GM19238 (cell line): ENCODE data around the gene ACD.
A peak's percentile ranks its signal among the peaks of the same experiment; 100 is the strongest.

Source experiments
- DNase-seq: peaks from one replicate; pipeline ENCODE4 v3.0.0; 2011; ENCODE audit warnings: low spot score; ENCODE audit not compliant: insufficient read length

ACD gene

GRCh38 chr16:67675999-67676398 lies 15.9 kb upstream of the ACD start:
- no peak for DNase-seq

- no peak for DNase-seq
Observed at GRCh38 chr16:67675579-67675935, 15.5 kb upstream of the ACD start.

- DNase-seq, result no peak
Observed at GRCh38 chr16:67674851-67675578, 15.0 kb upstream of the ACD start.

- no peak for DNase-seq
Observed at GRCh38 chr16:67673712-67674580, 13.9 kb upstream of the ACD start.

- DNase-seq, result peak; percentile 71
Observed at GRCh38 chr16:67672739-67673662, 12.9 kb upstream of the ACD start.

- no peak for DNase-seq
Observed at GRCh38 chr16:67672306-67672705, 12.2 kb upstream of the ACD start.

- DNase-seq, result no peak
Observed at GRCh38 chr16:67669499-67670101, 9.5 kb upstream of the ACD start.

GRCh38 chr16:67668495-67669157 lies 8.6 kb upstream of the ACD start:
- DNase-seq, result no peak

GRCh38 chr16:67667817-67668494 lies 7.9 kb upstream of the ACD start:
- DNase-seq, result peak; percentile 97

GRCh38 chr16:67667453-67667816 lies 7.4 kb upstream of the ACD start:
- DNase-seq, result no peak

- peak; percentile 94 for DNase-seq
Observed at GRCh38 chr16:67666559-67667452, 6.7 kb upstream of the ACD start, which contains the start of the genes C16orf86 and ENKD1. TSS of gene C16orf86 (plus strand) at chr16:67666814. CDS start at chr16:67666971, 157 bp downstream. TSS of gene ENKD1 (minus strand) at chr16:67666750. CDS start at chr16:67666442, 308 bp downstream.

GRCh38 chr16:67666032-67666551 lies 6.0 kb upstream of the ACD start:
- no peak for DNase-seq

GRCh38 chr16:67665598-67665997 lies 5.5 kb upstream of the ACD start:
- DNase-seq, result no peak

- DNase-seq, result no peak
Observed at GRCh38 chr16:67664871-67665270, 4.8 kb upstream of the ACD start.

GRCh38 chr16:67664258-67664657 lies 4.2 kb upstream of the ACD start:
- DNase-seq, result no peak

- no peak for DNase-seq
Observed at GRCh38 chr16:67663877-67664222, 3.8 kb upstream of the ACD start.

GRCh38 chr16:67663151-67663876 lies 3.3 kb upstream of the ACD start:
- no peak for DNase-seq

- no peak for DNase-seq
Observed at GRCh38 chr16:67662653-67663010, 2.6 kb upstream of the ACD start.
